ENCODE measurements around the gene PCDHGC4. TPM values are rescaled to one million over a fixed set of nuclear protein-coding genes. Genes with fewer than 3 reads are reported as not detected.

PCDHGC4 gene
- total and polyA plus RNA-seq, 2 of the 13 experiments (the other 11 are each of a cell fraction or from before 2014, with no cell fraction given): 0.07 TPM; not detected in 1

DNA sequence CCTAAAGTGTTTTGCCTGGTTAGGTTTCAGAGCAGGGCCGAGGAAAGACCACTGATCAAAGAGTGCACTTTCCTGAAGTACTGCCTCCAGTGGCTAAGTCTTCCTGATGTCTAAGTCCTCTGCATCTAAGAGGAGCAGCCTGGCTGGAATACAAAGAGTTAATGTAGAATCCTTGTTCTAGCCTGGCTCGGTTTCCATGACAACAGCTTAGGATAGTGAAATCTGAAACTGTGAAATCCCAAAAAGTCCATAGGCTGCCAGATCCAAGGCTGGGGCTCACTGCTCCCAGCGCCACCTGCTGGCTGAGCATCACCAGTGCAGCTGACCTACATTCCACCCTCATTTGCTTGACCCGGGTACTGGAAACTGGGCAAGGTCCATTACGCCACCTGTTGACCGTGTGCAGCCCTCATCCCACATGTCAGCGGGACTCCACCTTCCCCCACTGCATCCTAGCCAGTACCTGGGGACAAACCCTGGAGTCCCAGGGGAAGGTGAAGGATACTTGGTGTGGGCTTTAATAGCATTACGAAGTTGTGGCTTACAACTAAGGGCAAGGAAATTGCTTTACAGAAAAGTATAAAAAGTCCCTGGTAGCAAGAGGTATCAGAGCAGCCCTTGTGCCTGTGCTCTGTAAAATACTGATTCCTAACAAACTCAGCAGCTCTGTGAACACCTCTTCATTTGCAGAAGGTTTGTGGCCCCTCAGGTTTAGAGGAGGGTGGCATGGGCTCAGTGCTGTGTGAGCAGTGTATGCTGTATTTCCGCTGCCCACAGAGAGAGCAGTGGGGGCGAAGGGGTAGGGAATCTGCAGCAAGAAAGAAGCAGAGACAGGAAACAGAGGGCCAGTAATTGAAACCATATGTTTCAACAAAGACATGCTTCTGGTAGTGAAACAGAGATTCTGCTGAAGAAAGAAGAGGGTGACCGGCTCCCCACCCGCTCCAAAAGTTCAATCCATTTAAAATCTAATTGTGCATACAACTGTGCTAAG lies 40.1 kb downstream of the PCDHGC4 start (continued):
- TF ChIP-seq ZBTB46 (CRISPR knock-in tag; IDR thresholded peaks at IDR 0.05; ENCODE audit: borderline replicate concordance) (no peak), HMG20B (CRISPR knock-in tag; conservative IDR thresholded peaks at IDR 0.05) (no peak), AGO1 (IDR thresholded peaks at IDR 0.05; ENCODE audit: low read depth, low read length, poor library complexity, severe bottlenecking) (no peak), ZNF772 (CRISPR knock-in tag; IDR thresholded peaks at IDR 0.05) (peak; percentile 59; the same call in 1 of the 2 replicates), ZNF263 (CRISPR knock-in tag; IDR thresholded peaks at IDR 0.05) (peak; percentile 87), ZNF737 (CRISPR knock-in tag; IDR thresholded peaks at IDR 0.05; ENCODE audit: borderline replicate concordance) (no peak), ZMYM2 (CRISPR knock-in tag; IDR thresholded peaks at IDR 0.05) (no peak), TRIM24 (CRISPR knock-in tag; IDR thresholded peaks at IDR 0.05) (no peak), ETV5 (CRISPR knock-in tag; IDR thresholded peaks at IDR 0.05; ENCODE audit: borderline replicate concordance) (no peak), ZNF691 (CRISPR knock-in tag; IDR thresholded peaks at IDR 0.05; ENCODE audit: borderline replicate concordance, low read depth) (no peak), ZSCAN9 (CRISPR knock-in tag; IDR thresholded peaks at IDR 0.05; ENCODE audit: borderline replicate concordance) (0 out of 2 replicates have a peak, but pooled peaks have one; percentile 29), ZNF296 (CRISPR knock-in tag; conservative IDR thresholded peaks at IDR 0.05) (no peak), ZNF776 (CRISPR knock-in tag; IDR thresholded peaks at IDR 0.05) (no peak), PHF20 (CRISPR knock-in tag; IDR thresholded peaks at IDR 0.05) (no peak), ZNF17 (CRISPR knock-in tag; IDR thresholded peaks at IDR 0.05) (no peak), MAFK (conservative IDR thresholded peaks at IDR 0.05 in 1 of 2, IDR thresholded peaks at IDR 0.05 in 1 of 2; ENCODE audit: low read length in 2 of 2) (no peak), ZNF749 (CRISPR knock-in tag; IDR thresholded peaks at IDR 0.05; ENCODE audit: borderline replicate concordance) (no peak), ZNF768 (CRISPR knock-in tag; IDR thresholded peaks at IDR 0.05) (no peak), ZNF75D (CRISPR knock-in tag; IDR thresholded peaks at IDR 0.05; ENCODE audit: borderline replicate concordance) (no peak), MXD4 (CRISPR knock-in tag; IDR thresholded peaks at IDR 0.05) (peak; percentile 56; the same call in 1 of the 2 replicates)
- TF ChIP-seq, protein P1, sequence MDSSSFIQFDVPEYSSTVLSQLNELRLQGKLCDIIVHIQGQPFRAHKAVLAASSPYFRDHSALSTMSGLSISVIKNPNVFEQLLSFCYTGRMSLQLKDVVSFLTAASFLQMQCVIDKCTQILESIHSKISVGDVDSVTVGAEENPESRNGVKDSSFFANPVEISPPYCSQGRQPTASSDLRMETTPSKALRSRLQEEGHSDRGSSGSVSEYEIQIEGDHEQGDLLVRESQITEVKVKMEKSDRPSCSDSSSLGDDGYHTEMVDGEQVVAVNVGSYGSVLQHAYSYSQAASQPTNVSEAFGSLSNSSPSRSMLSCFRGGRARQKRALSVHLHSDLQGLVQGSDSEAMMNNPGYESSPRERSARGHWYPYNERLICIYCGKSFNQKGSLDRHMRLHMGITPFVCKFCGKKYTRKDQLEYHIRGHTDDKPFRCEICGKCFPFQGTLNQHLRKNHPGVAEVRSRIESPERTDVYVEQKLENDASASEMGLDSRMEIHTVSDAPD (CRISPR knock-in tag; IDR thresholded peaks at IDR 0.05): no peak
- TF ChIP-seq, protein P2, sequence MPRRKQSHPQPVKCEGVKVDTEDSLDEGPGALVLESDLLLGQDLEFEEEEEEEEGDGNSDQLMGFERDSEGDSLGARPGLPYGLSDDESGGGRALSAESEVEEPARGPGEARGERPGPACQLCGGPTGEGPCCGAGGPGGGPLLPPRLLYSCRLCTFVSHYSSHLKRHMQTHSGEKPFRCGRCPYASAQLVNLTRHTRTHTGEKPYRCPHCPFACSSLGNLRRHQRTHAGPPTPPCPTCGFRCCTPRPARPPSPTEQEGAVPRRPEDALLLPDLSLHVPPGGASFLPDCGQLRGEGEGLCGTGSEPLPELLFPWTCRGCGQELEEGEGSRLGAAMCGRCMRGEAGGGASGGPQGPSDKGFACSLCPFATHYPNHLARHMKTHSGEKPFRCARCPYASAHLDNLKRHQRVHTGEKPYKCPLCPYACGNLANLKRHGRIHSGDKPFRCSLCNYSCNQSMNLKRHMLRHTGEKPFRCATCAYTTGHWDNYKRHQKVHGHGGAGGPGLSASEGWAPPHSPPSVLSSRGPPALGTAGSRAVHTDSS (CRISPR knock-in tag; conservative IDR thresholded peaks at IDR 0.05): no peak
- TF ChIP-seq, protein P3, sequence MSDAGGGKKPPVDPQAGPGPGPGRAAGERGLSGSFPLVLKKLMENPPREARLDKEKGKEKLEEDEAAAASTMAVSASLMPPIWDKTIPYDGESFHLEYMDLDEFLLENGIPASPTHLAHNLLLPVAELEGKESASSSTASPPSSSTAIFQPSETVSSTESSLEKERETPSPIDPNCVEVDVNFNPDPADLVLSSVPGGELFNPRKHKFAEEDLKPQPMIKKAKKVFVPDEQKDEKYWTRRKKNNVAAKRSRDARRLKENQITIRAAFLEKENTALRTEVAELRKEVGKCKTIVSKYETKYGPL (CRISPR knock-in tag; IDR thresholded peaks at IDR 0.05): no peak

Measured in HepG2 (cell line).